ENCODE measurements around the gene AKIRIN1.
A peak's percentile ranks its signal among the peaks of the same experiment; 100 is the strongest.
"Not testable (repeated sequence)": the region's sequence is repeated elsewhere in the genome, so short reads cannot be mapped to it uniquely, and the experiment has no call there.

The AKIRIN1 gene

GRCh38 chr1:38997034-38997900, 6.2 kb downstream of the AKIRIN1 start:
- DNase-seq, result no peak

GRCh38 chr1:38997901-38998190, 6.8 kb downstream of the AKIRIN1 start:
- DNase-seq, result no peak

- DNase-seq, result no peak
These were observed 10.7 kb downstream of the AKIRIN1 start for GRCh38 chr1:39001516-39002421.

DNA sequence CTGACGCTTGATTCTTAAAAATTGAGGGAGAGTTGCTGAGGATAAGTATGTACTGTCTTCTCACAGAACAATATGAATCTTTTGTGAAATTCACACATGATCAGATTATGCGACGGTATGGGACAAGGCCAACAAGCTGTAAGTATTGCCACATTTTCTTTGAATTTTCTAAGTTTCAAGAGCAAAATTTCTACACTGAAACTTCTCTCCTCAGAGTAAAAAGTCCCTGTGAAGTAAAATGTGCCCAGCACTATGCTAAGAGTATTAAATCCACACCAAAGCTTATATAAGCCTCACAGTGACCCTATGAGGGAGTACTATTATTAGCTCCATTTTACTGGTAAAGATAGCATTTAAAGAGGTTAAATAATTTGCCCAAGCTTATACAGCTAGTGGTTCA, 12.2 kb downstream of the AKIRIN1 start:
- no peak for DNase-seq

DNA sequence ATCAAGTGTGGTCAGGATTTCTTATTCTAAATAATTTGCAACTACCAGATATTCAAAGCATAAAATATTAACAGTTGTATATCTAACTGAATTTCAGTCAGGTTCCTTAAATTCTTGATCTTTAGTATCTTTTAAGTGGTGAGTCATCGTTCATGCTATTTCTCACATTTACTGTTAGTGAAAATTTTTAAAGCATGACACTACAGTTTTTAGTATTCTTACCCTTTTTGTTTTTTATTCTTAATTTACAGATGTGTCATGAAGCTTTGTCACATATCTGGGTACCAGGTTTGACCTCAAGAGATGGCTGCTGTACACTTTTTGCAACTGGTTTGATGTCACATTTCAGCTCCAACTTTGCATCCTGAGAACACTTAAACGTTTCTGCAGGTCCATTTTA, 12.7 kb downstream of the AKIRIN1 start:
- DNase-seq, result no peak

DNA sequence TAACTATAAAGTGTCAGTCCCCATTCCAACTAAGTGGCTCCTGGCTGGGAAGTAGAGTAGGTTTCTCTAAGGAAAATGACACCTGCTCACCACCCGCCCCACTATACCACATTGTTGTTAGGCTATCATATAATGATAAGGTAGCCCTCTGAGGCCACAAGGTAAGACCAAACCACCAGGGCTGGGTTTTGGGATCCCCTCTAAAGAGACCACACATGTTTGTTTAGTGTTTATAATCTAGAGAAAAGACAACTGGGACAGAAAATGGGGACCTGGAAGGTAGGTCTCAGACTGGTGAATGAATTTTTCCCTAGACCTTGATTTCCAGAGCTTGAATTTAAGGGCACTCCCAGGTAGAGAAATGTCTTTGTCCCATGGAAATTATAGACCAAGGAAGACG, 15.2 kb downstream of the AKIRIN1 start:
- no peak for DNase-seq

GRCh38 chr1:39006726-39007645, 15.9 kb downstream of the AKIRIN1 start:
- DNase-seq, result no peak

DNA sequence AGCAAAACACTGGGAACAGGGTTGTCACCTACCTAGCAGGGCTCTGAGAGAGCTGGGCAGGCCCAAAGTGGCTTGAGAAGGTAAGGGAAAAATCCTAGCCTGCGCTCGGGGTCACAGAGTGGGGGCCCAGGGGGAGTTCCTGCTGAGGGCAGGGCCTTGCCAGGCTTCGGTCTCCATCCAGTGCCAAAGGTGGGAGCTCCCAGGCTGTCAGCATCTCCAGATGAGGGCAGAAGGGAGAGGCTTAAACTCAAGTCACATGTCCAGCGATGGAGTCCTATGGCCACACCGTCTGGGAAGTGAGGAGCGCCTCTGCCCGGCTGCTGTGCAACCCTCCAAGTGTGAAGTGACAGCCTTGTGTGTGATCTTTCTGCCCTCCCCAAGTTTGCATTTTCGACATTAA, 23.9 kb downstream of the AKIRIN1 start:
- DNase-seq, result not testable (repeated sequence)

DNA sequence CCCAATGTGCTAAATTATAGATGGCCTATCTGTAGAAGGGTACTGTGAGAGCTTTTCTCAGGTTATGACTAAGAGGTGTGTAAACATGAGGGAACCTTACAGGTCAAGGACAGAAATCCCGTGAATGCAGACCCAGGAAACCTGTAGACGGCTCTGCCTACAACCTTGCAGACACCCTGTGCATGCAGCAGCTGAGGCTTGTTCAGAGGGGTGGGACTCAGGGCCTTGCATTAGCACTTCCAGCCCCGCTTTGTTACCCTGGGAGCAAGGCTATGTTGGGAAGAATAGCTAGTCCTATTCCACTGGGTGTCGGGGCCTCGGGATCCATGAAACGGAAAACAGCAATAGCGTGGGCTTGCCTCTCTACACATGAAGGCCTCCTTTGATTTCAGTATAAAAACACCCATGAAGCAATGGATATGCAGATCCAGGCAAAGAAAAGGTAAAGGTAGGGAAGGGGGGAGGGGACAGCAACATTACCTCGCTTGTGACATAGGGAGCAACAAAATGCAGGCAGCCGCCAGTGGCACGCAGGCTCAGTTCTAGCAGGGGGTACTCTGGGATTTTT, 25.6 kb downstream of the AKIRIN1 start:
- no peak for DNase-seq

DNA sequence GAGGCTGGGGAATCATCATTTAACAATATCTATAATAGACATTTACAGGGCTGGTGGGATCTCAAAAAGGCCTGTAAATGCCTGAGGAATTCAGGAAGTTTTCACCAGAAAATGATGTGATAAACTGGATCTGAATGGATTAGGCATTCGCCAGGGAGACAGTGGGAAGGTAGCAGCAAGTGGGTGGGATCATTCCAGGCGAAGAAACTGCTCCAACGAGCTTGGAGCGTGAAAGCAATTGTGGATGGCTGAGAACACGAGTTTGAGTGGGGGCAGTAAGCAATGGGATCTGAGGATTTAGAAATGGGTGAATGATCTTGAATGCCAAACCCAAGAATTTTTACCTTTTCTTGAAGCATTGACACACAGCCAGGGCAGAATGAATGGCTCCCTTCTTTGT, 26.2 kb downstream of the AKIRIN1 start:
- no peak for DNase-seq

GRCh38 chr1:39020494-39020893, 29.4 kb downstream of the AKIRIN1 start:
- DNase-seq, result not testable (repeated sequence)

DNA sequence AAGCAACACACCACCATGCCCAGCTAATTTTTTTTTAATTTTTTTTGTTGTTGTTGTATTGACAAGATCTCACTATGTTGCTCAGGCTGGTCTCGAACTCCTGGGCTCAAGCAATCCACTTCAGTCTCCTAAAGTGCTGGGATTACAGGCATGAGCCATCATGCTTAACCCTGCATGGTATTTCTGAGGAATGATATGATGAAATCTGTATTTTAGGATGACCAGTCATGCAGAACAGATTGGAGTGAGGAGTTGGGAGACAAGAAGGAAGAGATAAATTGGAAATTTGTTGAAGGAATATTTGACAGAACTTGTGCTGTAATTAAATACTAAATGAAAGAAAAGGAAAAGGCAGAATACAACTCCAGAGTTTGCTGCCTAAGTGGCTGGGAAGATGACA, 30.4 kb downstream of the AKIRIN1 start:
- no peak for DNase-seq

DNA sequence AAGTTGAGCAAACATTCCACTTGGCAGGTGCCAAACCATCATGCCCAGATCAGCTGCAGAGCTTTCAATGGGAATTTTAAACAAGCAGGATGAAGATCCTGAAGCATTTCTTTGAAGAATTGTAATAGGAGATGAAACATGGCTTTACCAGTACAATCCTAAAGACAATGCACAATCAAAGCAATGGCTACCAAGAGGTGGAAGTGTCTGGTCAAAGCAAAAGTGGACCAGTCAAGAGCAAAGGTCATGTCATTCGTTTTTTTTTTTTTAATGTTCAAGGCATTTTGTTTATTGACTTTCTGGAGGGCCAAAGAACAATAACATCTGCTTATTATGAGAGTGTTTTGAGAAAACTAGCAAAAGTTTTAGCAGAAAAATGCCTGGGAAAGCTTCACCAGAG, 32.1 kb downstream of the AKIRIN1 start:
- no peak for DNase-seq

DNA sequence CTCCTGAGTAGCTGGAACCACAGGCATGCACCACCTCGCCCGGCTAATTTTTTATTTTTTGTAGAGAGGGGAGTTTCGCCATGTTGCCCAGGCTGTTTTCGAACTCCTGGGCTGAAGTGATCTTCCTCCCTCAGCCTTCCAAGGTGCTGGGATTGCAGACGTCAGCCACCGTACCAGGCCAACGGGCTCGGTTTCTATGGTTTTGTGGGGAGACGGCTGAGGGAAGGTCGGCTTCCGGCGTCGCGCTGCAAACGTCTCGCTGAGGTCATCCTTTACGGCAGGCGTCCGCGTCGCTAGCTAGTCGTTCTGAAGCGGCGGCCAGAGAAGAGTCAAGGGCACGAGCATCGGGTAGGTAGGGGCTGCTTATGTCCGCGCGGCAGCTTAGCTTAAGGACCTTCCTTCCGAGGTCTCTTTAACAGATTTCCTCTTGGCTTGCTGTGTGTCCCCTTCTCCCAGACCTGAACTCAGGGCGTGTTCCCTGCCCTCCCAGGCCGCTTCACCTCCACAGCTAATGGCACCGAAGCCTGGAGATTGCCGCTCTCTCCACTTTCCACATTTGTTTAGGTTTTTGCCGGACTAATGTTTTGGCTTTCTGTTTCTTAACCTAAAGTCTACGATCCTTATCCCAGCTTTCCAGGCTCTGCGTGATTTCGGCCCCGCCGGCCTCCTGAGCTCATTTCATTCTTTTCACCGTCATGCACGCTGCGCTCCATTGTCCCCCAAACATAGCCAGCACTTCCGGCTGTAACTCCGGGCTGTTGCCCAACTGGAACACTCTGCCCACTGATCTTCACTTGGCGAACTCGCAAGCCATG, 35.2 kb downstream of the AKIRIN1 start, which contains the start of gene NDUFS5:
TSS of gene NDUFS5 (plus strand) at position 300 of the 815 bp plus-strand sequence. CDS start 2,375 bp downstream, outside the sequence.
- DNase-seq, result peak; percentile 96

GRCh38 chr1:39026866-39027507, 35.9 kb downstream of the AKIRIN1 start:
- DNase-seq, result no peak

DNA sequence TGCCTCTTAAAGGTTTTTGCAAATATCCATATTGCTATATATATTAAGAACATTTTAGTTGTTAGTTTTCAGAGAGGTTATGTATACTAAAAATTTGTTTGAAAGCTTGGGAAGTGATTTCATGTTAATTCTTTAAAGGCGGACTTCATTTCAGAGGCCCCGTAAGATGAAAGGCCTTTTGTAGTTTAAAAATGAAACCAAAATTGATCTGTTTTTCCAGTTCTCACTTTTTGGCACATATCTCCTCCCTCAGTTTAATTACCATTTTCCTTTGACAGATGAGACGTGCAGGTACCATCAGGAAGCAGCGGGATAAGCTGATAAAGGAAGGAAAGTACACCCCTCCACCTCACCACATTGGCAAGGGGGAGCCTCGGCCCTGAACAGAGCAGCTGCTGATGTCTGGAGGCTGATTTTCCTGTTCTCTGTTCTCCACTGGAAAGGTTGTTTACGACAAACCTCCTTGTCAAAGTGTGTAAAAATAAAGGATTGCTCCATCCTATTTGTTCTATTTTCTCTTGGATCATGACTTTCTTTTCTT, 43.1 kb downstream of the AKIRIN1 start:
- DNase-seq, result no peak

DNA sequence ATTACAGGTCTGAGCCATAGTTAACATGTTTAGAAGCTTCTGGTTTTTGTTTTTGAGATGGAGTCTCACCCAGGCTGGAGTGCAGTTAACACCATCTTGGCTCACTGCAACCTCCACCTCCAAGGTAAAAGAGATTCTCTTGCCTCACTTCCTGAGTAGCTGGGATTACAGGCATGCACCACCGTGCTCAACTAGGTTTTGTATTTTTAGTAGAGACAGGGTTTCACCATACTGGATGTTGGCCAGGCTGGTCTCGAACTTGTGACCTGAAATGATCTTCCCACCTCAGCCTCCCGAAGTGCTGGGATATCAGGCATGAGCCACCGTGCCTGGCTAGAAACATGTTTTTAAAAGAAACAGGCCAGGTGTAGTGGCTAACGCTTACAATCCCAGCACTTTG, 45.6 kb downstream of the AKIRIN1 start:
- no peak for DNase-seq

GRCh38 chr1:39043513-39043912, 52.4 kb downstream of the AKIRIN1 start:
- no peak for DNase-seq

DNA sequence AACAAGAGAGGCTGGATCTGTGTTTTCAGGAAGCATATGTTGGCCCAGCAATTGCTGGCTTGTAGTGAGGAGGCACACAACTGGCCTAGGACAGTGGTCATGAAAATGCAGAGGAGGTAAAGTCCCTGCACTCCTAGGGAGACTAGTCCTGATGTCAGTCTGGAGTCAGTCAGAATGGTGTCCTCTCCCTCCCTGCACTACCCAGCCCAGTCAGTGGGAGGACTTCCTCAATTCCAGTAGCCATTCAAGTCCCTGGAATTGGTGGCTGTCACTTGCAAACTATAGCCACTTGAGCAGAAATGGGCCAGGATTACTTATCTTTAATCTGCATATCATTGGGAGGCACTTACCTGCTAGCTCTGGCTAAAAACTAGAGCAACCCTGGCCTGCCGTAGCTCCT, 53.7 kb downstream of the AKIRIN1 start:
- DNase-seq, result no peak

GRCh38 chr1:39045231-39045630, 54.2 kb downstream of the AKIRIN1 start:
- DNase-seq, result no peak
